GM21723 (cell line): ENCODE results near the gene WIZ.
"Not testable (repeated sequence)": the region's sequence is repeated elsewhere in the genome, so short reads cannot be mapped to it uniquely, and the experiment has no call there.

ENCODE experiments used
- ATAC-seq: cut with Tn5 transposase; IDR thresholded peaks from one replicate; pipeline ENCODE4 v1.9.1; 2021; ENCODE audit warnings: mild to moderate bottlenecking, moderate library complexity; ENCODE audit not compliant: unreplicated experiment

Gene WIZ

GRCh38 chr19:15417699-15418098 is 32.1 kb downstream of the WIZ start:
- ATAC-seq: no peak

- no peak for ATAC-seq
Measured at GRCh38 chr19:15412832-15413231, 36.9 kb downstream of the WIZ start.

GRCh38 chr19:15411351-15411750 is 38.4 kb downstream of the WIZ start:
- ATAC-seq: not testable (repeated sequence)

GRCh38 chr19:15404780-15405211 is 45.0 kb downstream of the WIZ start:
- no peak for ATAC-seq

GRCh38 chr19:15404097-15404779 is 45.5 kb downstream of the WIZ start:
- no peak for ATAC-seq

- ATAC-seq: no peak
Measured at GRCh38 chr19:15403151-15403531, 46.6 kb downstream of the WIZ start.

GRCh38 chr19:15402411-15403150 is 47.2 kb downstream of the WIZ start:
- no peak for ATAC-seq

- ATAC-seq: no peak
Measured at GRCh38 chr19:15401397-15401710, 48.4 kb downstream of the WIZ start.

- no peak for ATAC-seq
Measured at GRCh38 chr19:15400521-15401396, 49.0 kb downstream of the WIZ start.

- no peak for ATAC-seq
Measured at GRCh38 chr19:15399635-15400034, 50.1 kb downstream of the WIZ start.

GRCh38 chr19:15399234-15399515 is 50.6 kb downstream of the WIZ start:
- no peak for ATAC-seq

GRCh38 chr19:15398501-15399233 is 51.1 kb downstream of the WIZ start:
- no peak for ATAC-seq

- no peak for ATAC-seq
Measured at GRCh38 chr19:15397782-15398181, 52.0 kb downstream of the WIZ start.

GRCh38 chr19:15397236-15397635 is 52.5 kb downstream of the WIZ start:
- ATAC-seq: no peak

GRCh38 chr19:15396436-15396835 is 53.3 kb downstream of the WIZ start:
- no peak for ATAC-seq

- not testable (repeated sequence) for ATAC-seq
Measured at GRCh38 chr19:15395251-15395650, 54.5 kb downstream of the WIZ start.

GRCh38 chr19:15394426-15394825 is 55.3 kb downstream of the WIZ start:
- ATAC-seq: no peak

GRCh38 chr19:15393963-15394362 is 55.8 kb downstream of the WIZ start:
- ATAC-seq: no peak

- no peak for ATAC-seq
Measured at GRCh38 chr19:15390814-15391213, 58.9 kb downstream of the WIZ start.

GRCh38 chr19:15381864-15382263 is 67.9 kb downstream of the WIZ start:
- ATAC-seq: no peak

GRCh38 chr19:15381429-15381828 is 68.3 kb downstream of the WIZ start:
- no peak for ATAC-seq
